ENCODE results near the gene WDR54. TPM values are rescaled to one million over a fixed set of nuclear protein-coding genes. Genes with fewer than 3 reads are reported as not detected.
"Not testable (repeated sequence)": the region's sequence is repeated elsewhere in the genome, so short reads cannot be mapped to it uniquely, and the experiment has no call there.

The WDR54 gene
- total RNA-seq, 1 donor from 2014 or later, result 30.2 TPM

GRCh38 chr2:74441690-74442482 is 20.4 kb downstream of the WDR54 start, which contains the start of gene RTKN:
RTKN (minus strand) TSS chr2:74441937; CDS start chr2:74441816, 121 bp downstream.
- TF ChIP-seq CTCF (IDR thresholded peaks at IDR 0.05; ENCODE audit: unreplicated experiment), result no peak
- Mint-ChIP-seq H3K4me3 (ENCODE audit: low read depth) (peak within 1 kb of the TSS; percentile 96), H3K27ac (peak within 1 kb of the TSS; percentile 100), H3K36me3 (ENCODE audit: insufficient read depth) (peaks cover 5% of the 10 kb centered on the region), H3K9me3 (ENCODE audit: low read depth) (no peaks in the 10 kb centered on the region), H3K4me1 (ENCODE audit: low read depth) (peaks cover 27% of the 10 kb centered on the region), H3K27me3 (peaks cover 3% of the 10 kb centered on the region)
- DNase-seq (ENCODE audit: low spot score, unreplicated experiment), result peak; percentile 48

GRCh38 chr2:74442483-74443297 is 21.2 kb downstream of the WDR54 start:
- Mint-ChIP-seq H3K4me3 (ENCODE audit: low read depth) (peak overlapping the region; percentile 96), H3K4me1 (ENCODE audit: low read depth) (peaks cover 33% of the 10 kb centered on the region), H3K27ac (peak overlapping the region; percentile 100)
- H3K36me3 Mint-ChIP-seq (ENCODE audit: insufficient read depth); H3K9me3 Mint-ChIP-seq (ENCODE audit: low read depth); H3K27me3 Mint-ChIP-seq; DNase-seq (ENCODE audit: low spot score, unreplicated experiment): not testable (repeated sequence)

GRCh38 chr2:74444498-74445318 is 23.2 kb downstream of the WDR54 start:
- Mint-ChIP-seq H3K27me3 (peaks cover 3% of the 10 kb centered on the region), H3K9me3 (ENCODE audit: low read depth) (no peaks in the 10 kb centered on the region), H3K4me1 (ENCODE audit: low read depth) (peaks cover 17% of the 10 kb centered on the region), H3K4me3 (ENCODE audit: low read depth) (no peak overlapping the region), H3K27ac (no peak overlapping the region), H3K36me3 (ENCODE audit: insufficient read depth) (no peaks in the 10 kb centered on the region)
- no peak for TF ChIP-seq CTCF (IDR thresholded peaks at IDR 0.05; ENCODE audit: unreplicated experiment)
- no peak for DNase-seq (ENCODE audit: low spot score, unreplicated experiment)

GRCh38 chr2:74447230-74447999 is 25.9 kb downstream of the WDR54 start:
- TF ChIP-seq CTCF (IDR thresholded peaks at IDR 0.05; ENCODE audit: unreplicated experiment), result no peak
- Mint-ChIP-seq H3K4me1 (ENCODE audit: low read depth) (peaks cover 8% of the 10 kb centered on the region), H3K4me3 (ENCODE audit: low read depth) (no peak overlapping the region), H3K27me3 (peaks cover 3% of the 10 kb centered on the region), H3K27ac (no peak overlapping the region), H3K9me3 (ENCODE audit: low read depth) (no peaks in the 10 kb centered on the region), H3K36me3 (ENCODE audit: insufficient read depth) (no peaks in the 10 kb centered on the region)
- DNase-seq (ENCODE audit: low spot score, unreplicated experiment), result no peak

GRCh38 chr2:74448771-74449170 is 27.2 kb downstream of the WDR54 start:
- Mint-ChIP-seq H3K27me3 (peaks cover 7% of the 10 kb centered on the region), H3K9me3 (ENCODE audit: low read depth) (no peaks in the 10 kb centered on the region), H3K36me3 (ENCODE audit: insufficient read depth) (no peaks in the 10 kb centered on the region), H3K4me1 (ENCODE audit: low read depth) (peaks cover 8% of the 10 kb centered on the region), H3K4me3 (ENCODE audit: low read depth) (no peak overlapping the region), H3K27ac (no peak overlapping the region)
- no peak for TF ChIP-seq CTCF (IDR thresholded peaks at IDR 0.05; ENCODE audit: unreplicated experiment)
- DNase-seq (ENCODE audit: low spot score, unreplicated experiment), result no peak

Measured in progenitor cell of endocrine pancreas (in vitro differentiated cells).